Endothelial cell of umbilical vein (primary cell): ENCODE measurements around the gene MOCS1.

Source experiments
- EZH2 ChIP-seq: IDR thresholded peaks from 2 replicates; pipeline ENCODE4 v1.6.1; 2012; ENCODE audit warnings: borderline replicate concordance, low read depth, mild to moderate bottlenecking, moderate library complexity, low read length, inconsistent platforms; ENCODE audit not compliant: severe bottlenecking
- POLR2A ChIP-seq: IDR thresholded peaks from 2 replicates; pipeline ENCODE4 v1.6.1; 2012; ENCODE audit warnings: low read depth, mild to moderate bottlenecking, control low read depth, low read length
- TF ChIP-seq, protein P1 (sequence below): IDR thresholded peaks from 2 replicates; pipeline ENCODE4 v1.6.1; 2011; ENCODE audit not compliant: insufficient read depth, insufficient read length
- TF ChIP-seq, protein P2 (sequence below), 2 donors: IDR thresholded peaks; 1 replicate in 1 of 2; 2 replicates in 1 of 2; pipeline ENCODE4 v1.5.1; 2011; ENCODE audit warnings: low read length in 2 of 2, mild to moderate bottlenecking in 2 of 2, moderate library complexity in 2 of 2, control low read depth in 1 of 2, inconsistent platforms in 1 of 2, low read depth in 1 of 2; ENCODE audit not compliant: insufficient read depth in 1 of 2; ENCODE audit errors: extremely low read depth in 1 of 2

DNA sequence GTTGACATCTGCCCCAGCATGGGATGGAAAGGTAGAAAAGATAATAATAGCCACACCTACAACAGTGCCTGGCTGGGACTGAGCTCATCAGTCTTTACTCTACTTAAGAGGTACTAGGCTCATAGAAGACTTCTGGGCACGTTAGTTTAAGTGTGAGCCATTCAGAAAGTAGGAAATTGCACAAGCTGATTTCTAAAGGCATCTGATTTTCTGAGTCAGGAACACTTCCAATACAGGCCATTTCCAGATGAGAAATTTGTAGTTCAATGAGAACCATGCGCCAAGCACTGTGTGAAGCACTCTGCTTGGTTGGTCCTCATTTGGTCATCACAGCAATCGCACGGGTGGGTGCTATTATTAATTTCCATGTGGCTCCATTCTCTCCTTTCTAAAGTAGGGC lies 42.3 kb downstream of the MOCS1 start:
- TF ChIP-seq EZH2 (no peak), POLR2A (no peak)
- TF ChIP-seq, protein P1, sequence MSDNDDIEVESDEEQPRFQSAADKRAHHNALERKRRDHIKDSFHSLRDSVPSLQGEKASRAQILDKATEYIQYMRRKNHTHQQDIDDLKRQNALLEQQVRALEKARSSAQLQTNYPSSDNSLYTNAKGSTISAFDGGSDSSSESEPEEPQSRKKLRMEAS, result no peak
- TF ChIP-seq, protein P2, sequence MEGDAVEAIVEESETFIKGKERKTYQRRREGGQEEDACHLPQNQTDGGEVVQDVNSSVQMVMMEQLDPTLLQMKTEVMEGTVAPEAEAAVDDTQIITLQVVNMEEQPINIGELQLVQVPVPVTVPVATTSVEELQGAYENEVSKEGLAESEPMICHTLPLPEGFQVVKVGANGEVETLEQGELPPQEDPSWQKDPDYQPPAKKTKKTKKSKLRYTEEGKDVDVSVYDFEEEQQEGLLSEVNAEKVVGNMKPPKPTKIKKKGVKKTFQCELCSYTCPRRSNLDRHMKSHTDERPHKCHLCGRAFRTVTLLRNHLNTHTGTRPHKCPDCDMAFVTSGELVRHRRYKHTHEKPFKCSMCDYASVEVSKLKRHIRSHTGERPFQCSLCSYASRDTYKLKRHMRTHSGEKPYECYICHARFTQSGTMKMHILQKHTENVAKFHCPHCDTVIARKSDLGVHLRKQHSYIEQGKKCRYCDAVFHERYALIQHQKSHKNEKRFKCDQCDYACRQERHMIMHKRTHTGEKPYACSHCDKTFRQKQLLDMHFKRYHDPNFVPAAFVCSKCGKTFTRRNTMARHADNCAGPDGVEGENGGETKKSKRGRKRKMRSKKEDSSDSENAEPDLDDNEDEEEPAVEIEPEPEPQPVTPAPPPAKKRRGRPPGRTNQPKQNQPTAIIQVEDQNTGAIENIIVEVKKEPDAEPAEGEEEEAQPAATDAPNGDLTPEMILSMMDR (IDR thresholded peaks at IDR 0.05; ENCODE audit: extremely low read depth in 1 of 2, insufficient read depth in 1 of 2, low read depth in 1 of 2, low read length in 2 of 2), result no peak
